GM19324 (cell line): Measurements from ENCODE around the gene SPON2.

ENCODE experiments used
- ATAC-seq: cut with Tn5 transposase; IDR thresholded peaks from one replicate; pipeline ENCODE4 v1.9.1; 2021; ENCODE audit warnings: mild to moderate bottlenecking, moderate library complexity; ENCODE audit not compliant: unreplicated experiment, low FRiP score

Gene SPON2

DNA sequence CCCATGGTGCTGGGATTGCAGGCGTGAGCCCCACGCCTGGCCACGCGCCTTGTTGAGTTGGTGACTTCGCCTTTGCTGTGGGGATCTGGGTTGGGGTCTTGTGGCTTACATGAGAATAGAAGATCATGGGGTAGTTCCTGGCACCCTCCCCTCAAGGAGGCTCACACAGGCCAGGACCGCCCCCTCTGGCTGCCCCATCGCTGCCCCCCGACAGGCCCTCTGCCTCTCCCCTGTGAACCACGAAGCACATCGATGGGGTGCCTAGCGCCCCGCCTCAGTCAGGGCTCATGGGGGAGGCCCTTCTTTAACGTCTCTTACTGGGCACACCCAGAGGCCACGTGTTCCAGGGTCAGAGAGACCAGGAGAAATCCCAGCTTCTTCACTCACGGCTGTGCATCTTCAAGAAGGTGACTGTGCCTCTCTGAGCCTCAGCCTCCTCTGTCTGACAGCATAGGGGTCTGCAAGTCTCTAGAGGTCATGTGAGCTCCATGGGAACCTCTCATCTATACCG is 23.6 kb upstream of the SPON2 start:
- ATAC-seq, result no peak

DNA sequence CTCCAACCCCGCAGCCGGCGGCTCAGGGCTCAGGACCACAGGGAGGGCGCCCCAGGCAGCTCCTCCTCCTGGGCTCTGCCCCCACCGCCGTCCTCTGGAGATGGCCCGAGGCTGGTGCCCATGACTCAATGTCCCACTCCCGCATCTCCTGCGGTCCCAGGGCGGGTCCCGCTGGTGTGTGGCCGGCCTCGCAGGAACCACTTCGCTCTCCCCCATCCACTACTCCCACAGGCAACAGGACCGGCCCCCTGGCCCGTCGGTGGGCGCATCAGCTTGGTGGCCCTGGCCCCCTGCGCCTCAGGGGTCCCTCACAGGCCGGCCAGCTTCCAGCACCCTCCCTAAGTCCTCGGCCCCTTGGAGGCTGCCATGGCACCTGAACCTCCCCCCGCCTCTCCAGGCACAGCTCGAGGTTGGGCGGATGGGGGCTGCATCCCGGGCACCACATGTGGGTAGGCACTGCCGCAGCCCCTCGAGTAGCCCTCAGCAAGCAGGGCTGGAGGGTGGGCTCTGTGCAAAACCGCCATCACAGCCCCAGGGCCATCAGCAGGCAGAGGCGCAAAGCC is 22.8 kb upstream of the SPON2 start:
- ATAC-seq, result no peak

DNA sequence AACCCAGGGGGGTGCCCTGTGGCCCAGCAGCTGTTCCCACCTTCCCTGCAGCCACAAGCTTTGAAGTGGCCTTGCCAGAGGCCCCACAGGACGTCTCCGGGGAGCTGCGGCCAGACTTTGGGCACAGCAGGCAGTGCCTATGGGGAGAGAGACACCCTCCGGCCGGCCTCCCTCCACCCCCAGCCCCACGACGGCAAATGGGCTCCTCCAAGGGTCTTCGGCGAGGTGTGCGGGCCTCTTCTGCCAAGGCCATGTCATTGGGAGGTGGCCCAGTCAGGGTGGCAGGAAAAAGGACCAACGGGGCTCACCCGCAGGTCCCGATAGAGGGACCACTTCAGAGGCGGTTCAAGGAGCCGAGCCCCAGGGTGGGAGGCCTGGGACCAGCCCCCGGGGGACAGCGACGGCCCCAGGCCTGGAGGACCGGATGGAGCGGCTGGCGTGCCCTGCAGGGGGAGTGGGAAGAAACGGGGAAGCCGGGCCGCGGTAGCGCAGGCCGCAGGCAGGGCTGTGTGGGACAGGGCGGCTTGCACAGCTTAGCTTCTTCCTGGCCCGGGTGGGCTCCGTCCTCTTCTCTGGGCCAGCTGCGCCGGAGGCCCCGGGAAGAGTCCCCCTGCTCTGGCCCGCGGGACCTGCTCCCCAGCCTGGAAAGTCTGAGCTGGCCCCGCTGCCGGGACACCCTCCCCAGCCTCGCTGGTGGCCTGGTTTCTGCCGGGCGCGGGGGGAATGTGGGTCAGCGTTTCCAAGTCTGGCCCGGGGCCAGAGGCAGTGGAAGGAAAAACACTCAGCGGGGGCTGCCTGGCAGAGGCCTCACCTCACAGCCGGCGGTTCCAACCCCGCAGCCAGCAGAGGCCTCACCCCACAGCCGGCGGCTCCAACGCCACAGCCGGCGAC is 21.9 kb upstream of the SPON2 start:
- no peak for ATAC-seq

DNA sequence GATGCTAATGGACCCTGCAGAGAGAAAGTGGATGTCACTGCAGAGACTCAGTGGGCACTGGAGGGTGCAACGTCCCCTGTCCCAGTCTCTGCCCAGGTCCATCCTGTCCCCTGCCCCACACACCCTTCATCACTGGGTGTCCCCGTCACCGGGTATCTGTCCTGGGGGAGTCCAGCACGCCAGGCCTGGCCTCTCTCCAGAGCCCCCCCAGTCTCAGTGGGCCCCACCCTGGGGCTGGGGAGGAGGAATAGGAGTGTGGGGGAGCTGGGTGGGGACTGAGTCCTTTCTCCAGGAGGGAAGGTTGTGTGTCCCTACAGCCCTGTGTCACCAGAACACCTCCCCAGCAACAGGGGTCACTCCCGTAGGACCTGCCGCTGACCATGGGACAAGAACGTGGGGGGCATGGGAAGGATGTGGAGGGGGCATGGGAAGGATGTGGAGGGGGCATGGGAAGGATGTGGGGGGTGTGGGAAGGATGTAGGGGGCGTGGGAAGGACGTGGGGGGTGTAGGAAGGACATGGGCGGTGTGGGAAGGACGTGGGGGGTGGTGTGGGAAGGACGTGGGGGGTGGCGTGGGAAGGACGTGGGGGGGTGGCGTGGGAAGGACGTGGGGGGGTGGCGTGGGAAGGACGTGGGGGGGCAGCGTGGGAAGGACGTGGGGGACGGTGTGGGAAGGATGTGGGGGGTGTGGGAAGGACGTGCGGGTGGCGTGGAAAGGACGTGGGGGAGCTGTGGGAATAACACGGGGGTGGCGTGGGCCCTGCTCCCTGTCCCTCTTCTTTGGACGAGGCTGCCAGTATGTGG is 21.0 kb upstream of the SPON2 start:
- ATAC-seq, result no peak

DNA sequence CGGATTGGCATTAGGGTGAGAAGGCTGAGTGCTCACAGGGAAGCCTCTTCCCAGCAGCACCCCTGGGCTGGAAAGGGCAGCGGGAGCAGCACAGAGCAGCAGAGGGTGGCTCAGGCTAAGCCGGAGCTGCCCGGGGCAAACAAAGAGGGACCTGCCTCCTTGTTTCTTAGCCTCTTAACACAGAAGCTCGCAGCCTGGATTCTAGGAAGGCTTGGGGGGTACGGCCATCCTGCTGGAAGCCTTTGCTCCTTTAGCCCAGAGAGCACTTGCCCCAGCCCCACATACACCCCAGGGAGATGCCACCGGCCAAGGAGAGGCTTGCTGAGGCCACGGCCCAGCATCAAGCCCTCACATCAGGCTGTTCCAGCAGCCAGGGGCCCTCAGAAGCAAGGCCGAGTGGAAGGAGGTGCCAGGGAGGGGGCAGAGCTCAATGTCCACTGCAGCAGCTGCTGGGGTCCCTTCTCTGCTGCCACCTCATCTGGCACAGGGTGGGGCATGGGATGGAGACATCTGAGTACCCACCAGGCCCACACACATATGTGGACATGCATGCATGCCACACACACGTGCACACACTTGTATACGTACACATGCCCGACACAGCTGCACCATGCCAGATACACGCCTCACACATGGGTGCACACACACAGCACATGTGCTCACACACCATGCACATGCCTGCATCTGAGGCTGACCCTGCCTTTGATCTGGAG is 20.3 kb upstream of the SPON2 start:
- ATAC-seq, result no peak

DNA sequence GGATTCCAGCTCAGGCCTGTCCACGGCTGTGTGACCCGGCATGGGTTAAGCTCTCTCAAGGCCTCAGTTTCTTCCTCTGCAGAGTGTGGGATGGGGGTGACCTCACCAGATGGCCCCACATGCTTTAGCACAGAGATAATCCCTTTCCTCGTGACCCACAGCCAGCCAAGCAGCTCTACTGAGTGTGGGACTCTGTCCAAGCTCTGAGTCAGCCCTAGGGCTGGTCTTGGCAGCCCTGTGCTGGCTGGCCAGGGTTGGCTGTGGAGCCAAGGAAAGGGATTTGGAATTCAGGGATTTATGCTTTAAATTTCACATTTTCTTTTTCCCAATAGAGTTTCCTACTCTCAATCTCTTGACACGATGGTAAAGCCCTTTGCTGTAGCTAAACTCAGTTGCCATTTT is 19.7 kb upstream of the SPON2 start:
- no peak for ATAC-seq

DNA sequence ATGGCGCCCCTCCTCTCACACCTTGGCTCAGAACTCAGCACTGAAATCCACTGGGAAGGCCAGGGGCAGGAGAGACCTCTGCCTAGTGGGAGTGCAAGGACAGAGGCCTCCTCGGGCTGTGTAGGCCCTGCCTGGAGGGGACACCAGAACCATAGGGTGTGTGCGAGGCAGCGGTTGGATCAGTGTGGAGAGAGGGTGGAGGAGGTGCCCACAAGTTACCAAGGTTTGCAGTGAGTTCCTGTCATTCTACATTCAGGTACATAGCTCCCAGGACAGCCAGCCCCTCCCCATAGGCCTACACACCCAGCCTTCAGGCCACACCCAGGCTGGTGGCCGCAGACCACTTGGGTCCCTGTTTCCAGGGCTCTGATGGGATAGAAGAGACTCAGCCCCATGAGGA is 19.2 kb upstream of the SPON2 start:
- no peak for ATAC-seq

DNA sequence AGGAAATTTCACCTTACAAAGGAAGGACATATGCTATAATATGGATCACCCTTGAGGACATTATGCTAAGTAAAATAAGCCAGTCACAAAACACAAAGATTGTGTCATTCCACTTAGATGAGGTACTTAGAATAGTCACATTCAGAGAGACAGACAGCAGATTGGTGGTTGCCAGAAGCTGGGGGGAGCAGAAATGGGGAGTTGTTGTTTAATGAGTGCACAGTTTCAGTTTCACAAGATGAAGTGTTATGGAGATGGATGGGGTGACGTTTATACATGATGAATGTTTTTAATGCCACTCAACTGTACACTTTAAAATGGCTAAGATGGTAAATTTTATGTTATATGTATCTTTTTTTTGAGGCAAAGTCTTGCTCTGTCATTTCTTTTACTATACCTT is 14.8 kb upstream of the SPON2 start:
- ATAC-seq, result no peak

DNA sequence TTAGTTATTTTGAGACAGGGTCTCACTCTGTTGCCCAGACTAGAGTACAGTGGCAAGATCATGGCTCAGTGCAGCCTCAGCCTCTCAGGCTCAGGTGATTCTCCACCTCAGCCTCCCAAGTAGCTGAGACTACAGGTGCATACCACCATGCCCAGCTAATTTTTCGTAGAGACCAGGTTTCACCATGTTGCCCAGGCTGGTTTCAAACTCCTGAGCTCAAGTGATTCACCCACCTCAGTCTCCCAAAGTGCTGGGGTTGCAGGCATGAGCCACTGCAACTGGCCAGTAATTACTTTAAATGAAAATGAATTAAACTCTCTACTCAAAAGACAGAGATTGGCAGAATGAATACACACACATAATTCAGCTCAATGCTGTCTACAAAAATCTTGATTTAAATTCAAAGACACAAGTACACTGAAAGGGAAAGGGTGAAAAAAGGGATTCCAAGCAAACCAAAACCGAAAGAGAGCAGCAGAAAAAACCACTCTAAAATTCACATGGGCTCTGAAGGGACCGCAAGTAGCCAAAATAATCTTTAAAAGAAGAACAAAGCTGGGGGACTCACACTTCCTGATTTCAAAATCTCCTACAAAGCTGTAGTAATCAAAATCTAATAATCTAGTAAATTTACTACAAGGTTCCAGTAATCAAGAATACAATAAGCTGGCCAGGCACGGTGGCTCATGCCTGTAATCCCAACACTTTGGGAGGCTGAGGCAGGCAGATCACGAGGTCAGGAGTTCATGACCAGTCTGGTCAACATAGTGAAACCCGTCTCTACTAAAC is 11.8 kb upstream of the SPON2 start:
- peak; percentile 76 for ATAC-seq

DNA sequence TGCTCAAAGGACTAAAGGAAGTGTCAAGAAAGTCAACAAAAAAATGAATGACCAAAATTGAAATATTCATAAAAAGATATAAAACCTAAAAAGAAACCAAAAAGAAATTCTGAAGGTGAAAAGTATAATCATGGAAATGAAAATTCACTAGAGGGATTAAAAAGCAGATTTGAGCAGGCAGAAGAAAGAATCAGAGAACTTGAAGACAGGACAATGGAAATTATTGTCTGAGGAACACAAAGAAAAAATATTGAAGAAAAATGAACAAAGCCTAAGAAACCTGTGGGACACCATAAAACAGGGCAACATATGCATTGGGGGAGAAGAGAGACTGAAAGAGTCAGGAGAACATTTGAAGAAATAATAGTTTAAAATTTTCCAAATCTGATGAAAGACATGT is 9.9 kb upstream of the SPON2 start:
- ATAC-seq, result no peak

DNA sequence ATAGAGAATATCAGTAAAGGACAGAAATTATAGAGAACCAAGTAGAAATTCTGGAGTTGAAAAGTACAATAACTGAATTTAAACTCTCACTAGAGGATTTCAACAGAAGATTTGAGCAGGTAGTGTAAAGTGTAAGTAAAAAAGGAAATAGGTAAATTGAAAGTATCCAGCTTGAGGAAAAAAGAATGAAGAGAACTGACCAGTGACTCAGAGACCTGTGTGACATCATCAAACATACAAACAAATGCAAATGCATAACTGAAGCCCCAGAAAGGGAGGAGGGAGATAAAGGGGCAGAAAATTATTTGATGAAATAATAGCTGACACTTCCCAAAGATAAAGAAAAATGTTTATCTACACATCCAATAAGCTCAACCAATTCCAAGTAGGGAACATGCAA is 8.3 kb upstream of the SPON2 start:
- ATAC-seq, result no peak

DNA sequence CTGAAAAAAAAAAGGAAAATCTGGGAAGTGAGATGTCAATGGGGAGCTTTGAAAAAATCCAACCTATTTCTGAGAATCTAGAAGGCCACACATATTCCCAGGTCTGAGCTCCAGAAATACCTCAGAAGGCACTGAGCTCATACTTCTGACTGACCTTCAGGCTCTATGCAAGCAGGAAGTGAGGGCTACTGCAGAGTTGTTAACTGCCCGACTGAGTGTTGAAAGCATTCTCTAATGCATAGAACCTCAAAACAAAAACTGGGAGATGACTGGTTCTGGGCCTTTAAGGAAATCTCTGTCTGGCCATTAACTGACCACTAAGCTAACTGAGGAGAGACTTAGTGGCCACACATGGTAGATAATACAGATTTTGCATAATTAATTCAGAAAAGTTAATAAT is 7.6 kb upstream of the SPON2 start:
- ATAC-seq, result no peak

DNA sequence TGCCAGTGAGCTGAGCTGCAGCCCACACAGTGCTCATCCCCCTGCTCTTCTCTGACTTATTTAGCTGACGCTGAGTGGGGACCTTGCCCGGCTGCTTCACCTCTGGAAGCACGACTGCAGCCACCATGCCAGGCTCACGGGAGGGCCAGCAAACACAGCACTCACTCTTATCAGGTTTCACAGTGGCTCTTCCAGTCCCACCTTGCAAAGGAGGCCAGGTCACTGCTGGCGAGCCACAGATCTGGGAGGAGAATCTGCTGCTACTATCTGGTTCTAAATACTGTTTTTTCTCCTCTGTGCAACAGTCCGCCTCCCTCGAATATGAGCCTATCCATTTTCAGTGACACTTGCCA is 6.7 kb upstream of the SPON2 start:
- ATAC-seq, result no peak

DNA sequence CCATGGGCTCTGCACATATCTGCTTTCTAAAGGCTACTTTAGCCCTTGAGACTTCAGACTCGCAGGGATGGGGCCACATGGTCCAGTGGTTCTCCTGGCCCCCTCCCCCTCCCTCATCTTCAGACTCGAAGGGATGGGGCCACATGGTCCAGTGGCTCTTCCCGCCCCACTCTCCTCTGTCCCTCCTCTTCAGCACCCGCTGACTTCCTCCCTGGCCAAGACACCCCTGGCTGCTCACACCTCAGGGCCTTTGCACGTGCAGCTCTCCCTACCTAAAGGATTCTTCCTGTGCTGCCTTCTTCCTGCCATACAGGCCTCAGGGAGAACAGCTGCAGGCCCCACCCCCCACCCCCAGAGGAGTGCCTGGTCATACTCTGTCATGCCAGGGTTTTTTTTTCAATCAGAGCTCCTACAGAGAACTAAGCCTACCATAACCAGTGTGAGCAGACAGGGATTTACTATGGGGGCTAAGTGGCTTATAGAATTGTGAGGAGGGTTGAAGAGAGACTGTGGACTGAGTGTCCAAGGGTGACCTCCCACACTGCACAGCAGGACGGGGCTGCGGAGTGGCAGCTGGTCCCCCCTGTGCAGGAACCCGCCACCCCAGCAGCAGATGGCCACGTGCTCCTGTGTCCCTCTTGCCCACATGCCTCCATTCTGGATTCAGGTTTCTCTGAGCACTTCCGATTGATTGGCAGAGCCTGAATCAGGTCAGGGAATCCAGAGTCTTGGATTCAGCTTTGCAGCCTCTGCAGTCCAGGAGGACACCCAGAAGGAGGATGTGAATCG is 6.1 kb upstream of the SPON2 start:
- ATAC-seq, result no peak

DNA sequence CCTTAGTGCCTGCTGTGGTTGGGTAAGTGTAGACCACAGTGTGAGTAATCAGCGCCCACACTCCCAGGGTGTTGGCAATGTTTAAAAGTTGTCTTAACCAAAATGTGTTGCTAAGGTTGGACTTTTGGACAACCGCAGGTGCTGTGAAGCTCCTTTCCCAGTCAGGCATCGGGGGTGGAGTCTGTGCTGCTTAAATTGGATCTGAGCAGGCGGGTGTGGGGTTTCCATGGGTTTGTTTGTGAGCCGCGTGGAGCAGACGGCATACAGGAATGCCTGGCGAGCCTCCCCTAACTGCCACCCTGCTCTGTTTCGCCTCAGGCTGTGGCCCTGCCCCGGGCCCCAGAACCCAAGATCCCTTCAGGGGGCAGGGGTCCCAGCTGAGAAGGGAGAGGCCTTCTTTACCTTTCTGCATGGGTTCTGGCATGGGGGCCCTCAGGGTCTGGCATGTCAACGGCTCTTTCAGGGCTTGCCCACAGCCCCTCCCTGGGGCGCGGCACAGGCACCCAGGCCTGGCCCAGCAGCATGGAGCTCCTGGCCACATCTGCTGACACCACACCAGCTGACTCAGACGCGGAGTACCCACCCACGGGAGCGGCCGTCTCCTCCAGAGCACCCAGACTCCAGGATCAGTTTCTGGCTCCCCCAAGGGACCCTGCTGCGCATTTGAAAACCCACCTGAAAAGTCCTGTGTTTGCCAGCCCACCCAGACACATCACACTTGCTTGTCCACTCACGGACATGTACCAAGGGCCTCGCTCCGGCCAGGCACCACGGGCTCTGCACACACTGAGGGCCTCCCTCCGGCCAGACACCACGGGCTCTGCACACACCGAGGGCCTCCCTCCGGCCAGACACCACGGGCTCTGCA is 5.1 kb upstream of the SPON2 start:
- no peak for ATAC-seq

DNA sequence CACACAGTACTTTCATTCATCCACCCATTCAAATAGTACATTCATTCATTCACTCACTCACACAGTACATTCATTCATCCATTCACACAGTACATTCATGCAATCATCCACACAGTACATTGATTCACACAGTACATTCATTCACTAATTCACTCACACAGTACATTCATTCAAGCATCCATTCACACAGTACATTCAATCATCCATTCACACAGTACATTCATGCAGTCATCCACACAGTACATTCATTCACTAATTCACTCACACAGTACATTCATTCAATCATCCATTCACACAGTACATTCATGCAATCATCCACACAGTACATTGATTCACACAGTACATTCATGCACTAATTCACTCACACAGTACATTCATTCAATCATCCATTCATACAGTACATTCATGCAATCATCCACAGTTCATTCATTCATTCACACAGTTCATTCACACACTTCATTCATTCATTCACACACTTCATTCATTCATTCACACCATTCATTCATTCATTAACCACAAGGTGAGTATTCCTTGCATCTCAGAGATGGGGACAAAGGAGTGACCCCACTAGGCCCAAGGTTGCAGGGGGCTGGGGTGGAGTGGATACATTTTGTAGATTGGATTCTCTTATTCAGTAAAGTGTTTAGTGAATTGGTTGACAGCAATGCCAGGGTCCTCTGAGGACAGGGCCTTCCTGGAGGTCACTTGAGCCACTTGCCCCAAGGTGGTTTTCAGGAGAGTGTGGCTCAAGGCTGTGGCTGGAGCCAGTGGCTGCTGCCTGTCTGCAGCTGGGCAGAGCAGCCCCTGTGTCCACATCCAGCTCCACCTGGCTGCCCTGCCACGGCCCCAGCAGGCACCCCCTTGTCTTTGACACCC is 4.3 kb upstream of the SPON2 start:
- ATAC-seq, result no peak

DNA sequence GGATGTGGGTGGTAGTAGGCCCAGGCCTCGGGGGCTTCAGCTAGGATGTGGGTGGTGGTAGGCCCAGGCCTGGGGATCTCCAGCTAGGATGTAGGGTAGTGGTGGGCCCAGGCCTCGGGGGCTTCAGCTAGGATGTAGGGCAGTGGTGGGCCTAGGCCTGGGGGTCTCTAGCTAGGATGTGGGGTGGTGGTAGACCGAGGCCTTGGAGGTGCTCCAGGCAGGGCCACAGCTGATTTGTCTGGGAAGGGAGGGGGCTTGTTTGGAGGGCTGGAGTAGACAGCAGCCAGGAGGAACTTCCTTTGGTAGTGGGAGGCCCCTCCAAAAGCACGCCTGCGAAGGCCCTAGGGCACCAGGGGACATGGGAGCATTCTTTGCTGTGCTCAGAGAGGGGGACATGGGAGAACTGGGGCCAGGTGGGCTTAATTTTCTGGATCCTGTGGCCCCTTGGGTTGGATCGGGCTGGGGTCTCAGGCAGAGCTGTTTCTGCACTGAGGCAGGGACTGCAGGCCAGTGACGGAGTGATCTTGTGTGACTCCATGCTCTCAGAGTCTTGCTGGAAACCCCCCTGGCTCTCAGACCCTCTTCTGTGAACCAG is 3.3 kb upstream of the SPON2 start:
- no peak for ATAC-seq
